Stimulated activated CD4-positive, alpha-beta T cell treated with anti-CD3 and anti-CD28 coated beads, Interleukin-1b, Interleukin-23, amount 100 ng/mL, for 48 hours (primary cell): Measurements from ENCODE around the gene HDAC4.

Experiments
- DNase-seq: peaks from one replicate; pipeline ENCODE4 v3.0.0-alpha.2; 2020

The HDAC4 gene

DNA sequence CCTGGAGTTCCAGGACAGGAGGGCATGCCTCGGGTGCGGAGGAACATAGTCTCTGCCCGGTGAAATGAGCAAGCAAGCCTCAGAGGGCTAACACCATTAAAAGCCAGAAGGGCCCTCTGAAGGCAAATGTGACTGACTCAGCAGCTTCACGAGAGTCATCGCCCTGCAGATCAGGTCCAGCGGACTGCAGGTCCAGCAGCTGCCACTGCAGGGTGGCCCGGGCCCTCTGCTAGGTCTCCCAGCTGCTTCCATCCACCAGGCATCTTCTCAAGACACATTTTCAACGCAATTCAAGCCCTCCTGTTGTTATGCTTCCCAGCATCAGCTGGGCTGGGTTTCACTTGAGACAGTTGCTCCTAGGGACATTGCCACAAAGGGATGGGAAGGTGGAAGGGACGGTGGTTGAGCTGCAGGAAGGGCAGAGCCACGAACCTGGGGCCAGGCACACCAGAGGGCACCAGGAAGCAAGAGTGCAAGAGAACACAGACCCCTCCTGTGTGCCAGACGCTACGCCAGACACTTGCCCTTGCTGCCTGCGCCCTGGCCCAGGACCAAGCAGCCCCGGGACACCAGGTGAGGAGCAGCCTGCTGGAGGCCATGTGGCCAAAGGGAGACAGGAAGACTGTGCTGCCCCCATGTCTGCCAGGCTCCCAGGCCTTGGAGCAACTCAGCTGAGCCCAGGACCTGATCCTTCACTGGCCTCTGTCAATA lies 173.0 kb downstream of the HDAC4 start:
- no peak for DNase-seq

DNA sequence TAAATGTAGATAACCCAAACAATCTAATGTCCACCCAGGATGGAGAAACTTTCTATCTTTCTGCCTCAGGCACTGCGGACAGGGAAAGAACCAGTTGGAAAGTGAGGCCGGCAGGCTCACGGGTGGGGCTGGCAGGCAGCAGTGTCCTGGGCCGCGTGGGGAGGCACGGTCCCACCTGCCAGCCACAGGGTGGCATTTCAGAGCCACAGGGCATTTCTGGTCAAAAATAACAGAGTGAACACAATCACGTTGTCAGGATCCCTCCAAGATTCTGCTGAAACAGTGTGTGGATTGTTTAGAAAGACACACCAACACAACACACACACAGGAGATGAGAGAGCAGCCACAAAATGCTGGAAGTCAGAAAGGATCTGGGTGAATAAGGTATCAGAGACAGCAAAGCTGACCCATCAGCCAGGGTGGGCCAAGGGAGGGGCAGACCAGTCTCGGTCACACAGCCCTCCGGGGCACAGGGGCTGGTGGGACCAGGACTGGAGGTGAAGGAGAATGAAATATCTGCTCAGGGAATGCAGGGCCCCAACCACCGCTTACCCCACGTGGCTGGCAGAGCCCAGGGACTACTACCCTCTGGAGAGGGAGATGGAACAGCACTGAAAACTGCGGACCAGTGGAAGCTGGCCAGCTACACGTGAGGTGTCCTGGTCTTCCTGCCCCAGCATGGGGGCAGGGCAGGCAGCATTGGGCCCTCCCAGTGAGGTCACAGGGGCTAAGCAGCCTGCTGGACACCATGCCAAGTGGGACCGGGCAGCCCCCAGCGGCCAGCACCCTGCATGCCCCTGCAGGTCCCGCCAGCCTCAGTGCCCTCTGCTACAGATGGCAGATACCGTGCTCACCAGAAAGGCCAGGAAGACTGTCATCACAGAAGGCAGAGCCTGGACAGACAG lies 173.9 kb downstream of the HDAC4 start:
- DNase-seq, result no peak

DNA sequence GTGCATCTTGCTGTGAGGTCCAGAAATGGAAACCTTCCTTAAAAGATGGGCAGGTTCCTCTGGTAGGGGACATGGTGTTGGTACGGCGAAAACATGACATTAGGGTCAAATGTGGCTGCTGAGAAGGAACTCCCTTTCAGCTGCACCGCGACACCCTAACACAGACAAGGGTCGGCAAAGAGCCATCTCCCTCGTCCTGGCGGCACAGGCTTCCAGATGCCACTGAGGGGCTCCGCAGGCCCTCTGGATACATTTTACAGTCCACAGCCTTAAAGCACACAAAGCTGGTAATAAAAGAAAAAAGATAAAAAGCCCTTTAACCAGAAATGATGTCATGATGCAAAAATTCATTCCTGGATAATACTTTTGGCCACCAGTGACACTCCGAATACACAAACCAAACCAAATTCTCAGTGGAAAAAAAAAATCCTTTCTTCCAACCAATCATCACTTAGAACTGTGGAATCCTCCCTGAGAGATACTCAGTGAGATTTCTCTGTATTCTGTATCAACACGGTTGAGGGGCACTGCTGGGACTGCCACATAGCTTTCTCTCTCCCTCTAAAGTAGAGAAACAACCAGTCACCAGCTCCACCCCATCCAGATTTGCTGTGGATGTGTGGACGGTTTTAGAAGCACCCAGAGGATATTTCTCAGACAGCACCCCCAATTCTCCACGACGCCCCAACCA lies 174.8 kb downstream of the HDAC4 start:
- DNase-seq, result no peak

DNA sequence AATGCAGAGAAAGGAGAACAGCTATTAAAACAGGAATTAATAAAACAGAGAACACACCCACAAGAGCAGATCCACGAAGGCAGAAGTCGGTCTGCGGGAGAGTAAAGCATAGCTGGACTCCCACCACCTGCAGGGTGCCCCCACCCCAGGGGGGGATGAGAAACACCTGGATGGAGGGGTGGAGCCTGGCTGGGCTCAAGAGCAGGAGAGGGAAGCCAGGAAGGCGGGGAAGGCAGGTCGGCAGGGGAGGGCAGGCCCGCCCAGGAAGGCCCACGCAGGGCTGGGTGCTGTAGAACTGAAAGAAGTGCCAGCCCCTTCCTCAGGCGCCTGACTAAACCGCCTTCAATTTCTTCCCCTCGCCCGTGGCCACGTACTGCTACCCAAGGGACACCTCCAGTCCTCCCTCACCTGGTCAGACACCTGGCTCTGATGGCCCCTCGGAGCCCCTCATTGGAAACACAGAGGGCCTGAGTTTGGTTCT lies 175.4 kb downstream of the HDAC4 start:
- DNase-seq, result no peak

DNA sequence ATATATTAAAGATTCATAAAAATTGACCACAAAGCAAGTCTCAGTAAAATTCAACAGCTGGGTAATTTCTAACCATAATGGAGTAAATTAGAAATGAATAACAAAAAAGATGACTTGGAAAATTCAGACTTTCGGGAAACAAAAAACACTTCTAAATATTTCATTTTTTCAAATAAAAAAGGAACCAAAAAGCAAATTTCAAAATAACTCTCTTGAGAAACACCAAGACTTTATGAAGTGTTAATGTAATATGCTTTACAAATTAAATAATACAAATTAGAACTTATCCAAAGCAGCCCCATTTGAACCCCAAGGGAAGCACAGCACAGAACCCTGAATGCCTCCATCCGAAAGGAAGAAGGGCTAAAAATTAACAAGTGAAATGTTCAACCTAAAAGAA lies 175.9 kb downstream of the HDAC4 start:
- DNase-seq, result no peak

DNA sequence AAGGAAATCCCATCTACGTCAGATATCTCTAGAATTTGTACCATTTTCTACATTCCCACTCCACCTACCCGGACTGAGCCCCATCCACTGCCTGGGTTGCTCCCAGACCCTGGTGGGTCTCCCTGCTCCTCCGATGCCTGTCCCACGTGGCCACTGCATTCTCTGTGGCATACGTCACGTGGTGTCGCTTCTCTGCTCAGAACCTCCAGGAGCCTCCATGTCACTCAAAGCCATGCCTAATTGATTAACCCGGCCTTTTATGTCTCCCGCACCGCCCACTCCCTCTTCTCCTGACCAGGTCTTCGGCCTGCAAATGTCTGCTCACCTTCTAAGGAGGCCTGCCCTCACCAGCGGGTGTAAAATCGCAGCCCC lies 176.6 kb downstream of the HDAC4 start:
- no peak for DNase-seq

DNA sequence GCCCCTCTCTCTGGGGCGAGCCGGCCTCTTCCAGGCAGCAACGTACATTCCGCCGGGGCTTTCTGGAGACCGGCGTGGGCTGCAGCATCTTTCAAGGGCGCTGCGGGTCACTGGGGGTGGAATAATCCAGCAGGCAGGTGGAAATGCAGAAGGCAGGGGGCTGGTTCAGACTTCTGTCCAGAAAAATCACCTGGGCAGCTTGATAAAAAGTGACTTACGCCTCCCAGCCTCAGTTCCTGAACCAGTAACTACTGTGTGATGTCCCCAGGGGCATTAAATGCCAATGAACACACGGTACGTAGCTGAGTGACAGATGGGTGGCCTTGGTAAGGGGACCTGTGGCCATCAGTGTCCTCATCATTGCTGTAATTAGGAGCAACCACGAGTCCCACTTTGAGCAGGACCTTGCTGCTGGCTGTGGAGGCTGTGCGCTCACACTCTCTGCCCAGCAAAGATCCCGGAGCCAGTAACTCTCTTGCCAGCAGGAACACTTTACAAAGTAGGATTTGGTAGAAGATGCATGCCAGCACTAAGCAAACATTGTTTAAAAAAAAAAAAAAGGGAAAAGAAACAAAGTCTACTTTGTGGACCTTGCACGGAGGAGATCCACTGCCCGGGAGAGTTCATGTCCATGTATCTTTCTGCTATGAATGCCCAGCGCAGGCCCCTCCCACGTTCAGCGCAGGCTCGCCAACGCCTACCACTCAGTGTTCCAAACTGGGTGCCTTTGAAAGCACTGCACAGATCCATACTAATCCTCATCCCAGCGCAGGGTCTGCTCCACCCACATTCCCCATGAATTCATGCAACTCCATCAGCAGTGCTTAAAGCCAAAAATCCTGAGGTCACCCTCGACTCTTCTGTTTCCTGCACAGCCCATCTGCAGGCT lies 177.3 kb downstream of the HDAC4 start:
- no peak for DNase-seq

DNA sequence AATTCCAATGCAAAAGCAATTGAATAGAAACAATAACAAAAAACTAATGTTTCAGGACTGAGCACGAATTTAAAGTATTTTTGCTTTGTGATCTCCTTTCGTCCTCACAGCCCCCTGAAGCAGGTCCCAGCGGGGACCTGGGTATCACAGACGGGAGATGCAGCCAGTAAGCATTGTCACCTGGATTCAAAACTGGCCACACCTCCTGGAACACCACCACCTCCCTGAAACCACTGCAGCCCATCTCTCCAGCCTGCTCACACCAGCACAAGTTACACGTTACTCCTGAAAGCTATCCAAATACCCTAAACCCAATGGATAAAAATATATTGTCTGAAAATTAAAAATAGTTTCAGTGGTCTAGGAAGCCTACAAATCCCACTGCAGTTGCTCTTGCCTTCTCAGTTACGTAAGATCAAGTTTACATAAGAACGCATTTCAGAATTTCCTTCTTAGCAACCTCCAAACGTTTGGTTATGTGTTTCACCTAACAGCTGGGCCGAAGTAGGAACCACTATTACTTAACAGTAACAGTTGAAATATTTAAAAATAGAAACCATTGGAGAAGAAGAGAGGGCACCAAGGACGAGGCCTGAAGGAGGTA lies 178.0 kb downstream of the HDAC4 start:
- no peak for DNase-seq

DNA sequence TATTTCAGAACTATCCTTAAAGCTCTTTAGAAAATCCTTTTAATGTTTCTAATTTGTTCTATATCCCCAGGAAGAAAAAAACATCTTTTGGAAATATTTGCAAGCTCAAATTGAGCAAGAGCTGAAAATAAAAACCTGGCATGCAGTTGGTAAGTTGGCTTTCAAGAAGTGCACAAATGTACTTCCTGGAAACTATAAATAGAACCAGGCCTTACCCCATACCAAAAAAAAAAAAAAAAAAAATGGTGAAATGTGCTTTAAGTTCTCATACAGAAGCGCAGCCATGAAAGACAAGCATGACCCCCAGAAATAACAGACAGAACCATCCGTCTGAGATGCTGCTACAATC lies 178.5 kb downstream of the HDAC4 start:
- DNase-seq, result no peak

DNA sequence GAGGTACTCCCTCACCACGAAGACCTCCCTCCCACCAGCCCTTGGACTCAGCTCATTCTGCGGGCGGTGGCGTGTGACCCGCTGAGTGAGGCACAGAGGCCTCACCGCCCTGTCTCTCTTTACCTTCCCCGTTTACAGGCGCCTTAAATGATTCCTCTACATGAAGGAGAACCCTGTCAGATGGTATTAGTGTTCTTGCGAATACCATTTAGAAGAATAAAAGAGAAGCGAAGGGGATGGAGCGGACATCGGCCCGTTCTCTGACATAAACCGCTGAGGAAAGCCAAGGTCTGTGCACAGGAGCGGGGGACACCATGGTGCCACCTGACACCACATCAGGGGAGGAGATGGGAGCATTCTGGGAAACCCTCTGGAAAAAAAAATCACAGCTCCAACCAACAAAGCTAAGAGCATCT lies 179.8 kb downstream of the HDAC4 start:
- no peak for DNase-seq

DNA sequence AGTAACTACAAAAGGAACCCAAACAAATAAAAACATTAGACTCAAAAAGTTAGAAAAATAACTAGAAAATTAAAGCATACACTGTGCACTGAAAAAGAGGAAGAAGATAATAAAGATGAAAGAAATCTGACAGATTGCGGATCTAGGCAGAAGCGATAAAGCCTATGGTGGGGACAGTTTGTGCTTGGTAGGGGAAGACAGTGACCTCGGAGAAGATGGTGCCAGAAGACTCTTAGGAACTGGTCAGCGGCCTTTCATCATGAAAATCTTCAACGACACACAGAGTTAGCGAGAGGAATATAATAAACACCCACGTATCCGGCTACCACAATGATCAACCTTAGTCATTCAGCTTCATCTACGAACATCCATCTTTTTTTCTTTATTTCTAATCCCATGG lies 180.5 kb downstream of the HDAC4 start:
- no peak for DNase-seq

DNA sequence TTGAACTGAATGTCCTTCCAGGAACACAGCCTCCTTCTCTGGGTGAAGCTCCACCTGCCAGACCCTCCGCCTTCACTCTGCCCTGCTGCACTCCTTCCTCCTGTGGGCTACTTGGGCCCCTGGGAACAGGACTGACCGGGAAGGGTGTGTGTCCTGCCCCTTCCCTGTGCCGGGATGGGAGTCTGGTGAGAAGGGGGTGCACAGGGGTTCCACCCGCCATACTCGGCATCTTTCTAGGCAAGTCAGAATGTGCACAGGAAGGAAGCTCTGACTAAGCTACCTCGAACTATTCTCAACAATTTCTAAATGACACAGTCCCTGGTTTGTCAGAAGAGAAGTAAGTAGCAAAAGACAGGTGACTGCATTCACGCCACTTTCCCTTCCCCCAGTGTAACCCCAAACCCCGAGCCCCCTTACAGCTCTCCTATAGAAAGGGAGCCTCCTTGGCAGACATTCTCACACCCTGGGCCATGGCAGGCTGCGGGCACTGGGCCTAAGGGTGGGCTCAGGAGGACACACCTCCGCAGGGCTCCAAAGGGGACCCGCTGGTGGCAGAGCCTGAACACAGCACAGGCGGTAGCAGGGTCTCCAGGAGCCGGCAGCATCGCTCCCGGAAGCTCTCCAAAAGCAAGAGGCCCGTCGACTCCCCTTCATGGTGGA lies 184.1 kb downstream of the HDAC4 start:
- peak; percentile 50 for DNase-seq

DNA sequence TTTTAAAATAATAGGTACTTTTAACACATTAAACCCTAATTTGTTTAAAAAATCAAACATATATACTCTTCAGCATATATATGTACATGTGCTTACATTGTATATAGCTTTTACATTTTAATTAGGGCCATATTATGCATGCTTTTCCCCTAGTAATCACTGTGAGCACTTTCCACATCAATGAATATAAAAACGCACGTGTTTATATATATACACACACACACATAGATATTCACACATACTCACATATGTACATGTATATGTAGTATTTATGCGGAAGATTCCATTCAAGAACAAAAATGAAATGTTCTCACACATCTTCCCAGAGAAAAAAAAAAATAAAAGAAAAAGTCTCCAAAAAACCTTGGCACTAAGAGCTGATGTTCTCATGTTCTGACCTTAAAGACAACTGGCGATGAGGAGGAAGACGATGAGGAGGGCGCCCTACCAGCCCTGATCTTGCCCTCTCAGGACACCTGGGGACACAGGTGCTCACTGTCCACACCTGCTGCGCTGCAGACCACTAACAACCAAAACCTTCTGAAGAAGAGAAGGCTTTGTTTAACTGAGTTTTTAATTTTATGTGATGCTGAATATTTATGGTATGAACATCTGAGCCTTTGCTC lies 184.7 kb downstream of the HDAC4 start:
- no peak for DNase-seq

DNA sequence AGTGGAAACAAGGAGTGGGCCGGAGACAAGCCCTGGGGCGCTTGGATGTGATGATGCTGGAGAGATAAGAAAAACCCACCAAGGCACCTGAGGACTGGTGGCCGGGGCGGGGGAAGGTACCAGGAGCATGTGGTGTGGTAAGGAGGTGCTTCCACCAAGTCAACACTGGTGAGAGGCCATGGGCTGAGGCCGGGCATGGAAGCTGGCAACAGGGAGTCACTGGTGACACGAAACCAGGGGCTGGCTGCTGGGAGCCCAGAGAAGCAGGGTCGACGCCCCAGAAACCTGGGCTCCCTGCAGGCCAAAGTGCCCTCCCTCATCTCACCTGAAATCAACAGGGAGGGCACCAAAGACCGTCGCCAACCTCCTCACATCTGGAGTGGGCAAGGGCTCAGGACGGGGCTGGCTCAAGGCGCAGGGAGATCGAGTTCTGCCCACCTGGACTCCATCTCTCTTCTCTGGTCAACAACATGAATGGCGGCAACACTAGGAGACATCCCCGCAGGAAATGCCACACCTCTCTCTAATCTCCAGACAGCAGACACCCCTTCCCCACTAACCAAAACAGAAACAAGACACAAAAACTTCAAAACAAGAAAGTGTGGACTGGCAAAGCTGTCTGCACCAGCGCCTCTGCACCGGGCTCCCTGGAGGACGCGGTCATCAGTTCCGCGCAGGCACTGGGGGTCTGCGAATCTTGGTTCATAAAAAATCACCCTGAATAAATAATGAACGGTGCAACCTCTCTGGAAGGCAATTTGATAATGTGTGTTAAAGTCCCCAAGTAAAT lies 185.5 kb downstream of the HDAC4 start:
- no peak for DNase-seq

DNA sequence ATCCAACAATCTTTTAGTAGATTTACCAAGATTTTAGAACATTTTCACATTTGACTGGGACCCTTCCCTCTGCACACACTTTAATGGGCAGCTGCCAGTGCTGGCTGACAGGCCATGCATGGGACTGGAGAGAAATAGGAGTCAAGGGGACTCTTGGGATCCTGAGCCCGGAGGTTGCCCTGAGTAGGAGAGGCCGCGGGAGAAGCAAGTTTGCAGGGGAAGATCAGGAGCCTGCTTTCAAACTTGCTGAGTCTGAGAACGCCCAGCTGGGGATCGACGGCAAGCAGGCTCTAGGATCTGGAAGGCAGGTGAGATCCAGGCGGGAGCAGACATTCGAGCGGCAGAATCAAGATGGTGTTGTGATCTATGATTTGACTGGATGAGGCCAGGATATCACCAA lies 186.1 kb downstream of the HDAC4 start:
- DNase-seq, result no peak

DNA sequence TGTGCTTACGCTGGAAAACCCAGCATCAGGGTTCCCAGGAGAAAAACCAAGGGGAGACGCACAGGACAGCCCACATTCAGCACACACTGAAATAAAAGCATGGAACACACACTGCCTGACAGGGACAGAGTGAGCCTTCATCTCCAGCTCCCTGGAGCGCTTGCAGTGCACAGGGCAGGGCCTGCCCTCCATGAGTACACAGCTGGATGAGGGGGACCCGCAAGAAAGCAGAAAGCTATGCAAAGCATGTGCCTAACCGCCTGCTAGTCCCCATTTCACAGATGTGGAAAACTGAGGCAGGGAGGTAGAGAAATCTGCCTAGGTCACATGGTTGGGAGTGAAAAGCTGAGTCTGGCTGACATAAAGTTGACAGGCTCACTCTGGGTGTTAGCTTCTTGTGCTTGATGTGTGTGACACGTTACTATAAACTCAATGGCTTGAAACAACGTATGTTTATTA lies 187.1 kb downstream of the HDAC4 start:
- no peak for DNase-seq

DNA sequence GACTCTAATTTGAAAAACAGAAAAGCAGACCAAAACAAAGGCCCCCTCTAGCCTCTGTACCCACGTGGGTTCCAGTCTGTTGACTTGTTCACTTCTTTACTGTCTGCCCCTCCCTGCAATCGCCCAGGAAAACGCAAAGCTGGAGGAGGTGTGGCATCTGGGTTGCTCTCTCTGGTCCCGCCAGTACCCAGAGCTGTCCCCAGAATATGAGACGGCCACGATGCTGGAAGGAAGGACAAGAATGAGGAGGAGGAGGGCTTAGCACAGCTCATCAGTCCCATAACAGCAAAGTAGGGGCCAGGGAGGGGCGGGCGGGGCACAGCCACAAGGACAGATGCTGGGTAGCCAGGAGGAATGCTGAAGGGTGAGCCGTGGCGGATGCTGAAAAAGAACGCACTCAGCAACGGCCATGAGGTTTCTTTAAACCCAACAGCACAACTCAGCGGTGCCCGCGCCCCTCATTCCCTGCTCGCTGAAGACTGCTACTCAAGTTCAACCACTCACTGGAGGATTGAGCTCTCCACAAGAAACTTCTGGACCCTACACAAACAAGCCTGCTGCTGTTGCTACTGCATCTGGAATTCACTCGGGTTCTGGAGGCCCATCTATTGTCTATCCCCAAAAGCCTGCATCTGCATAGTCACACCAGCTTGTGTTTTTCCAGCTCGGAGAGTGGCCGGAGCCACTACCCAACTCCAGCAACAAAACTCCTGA lies 187.7 kb downstream of the HDAC4 start:
- DNase-seq, result no peak

DNA sequence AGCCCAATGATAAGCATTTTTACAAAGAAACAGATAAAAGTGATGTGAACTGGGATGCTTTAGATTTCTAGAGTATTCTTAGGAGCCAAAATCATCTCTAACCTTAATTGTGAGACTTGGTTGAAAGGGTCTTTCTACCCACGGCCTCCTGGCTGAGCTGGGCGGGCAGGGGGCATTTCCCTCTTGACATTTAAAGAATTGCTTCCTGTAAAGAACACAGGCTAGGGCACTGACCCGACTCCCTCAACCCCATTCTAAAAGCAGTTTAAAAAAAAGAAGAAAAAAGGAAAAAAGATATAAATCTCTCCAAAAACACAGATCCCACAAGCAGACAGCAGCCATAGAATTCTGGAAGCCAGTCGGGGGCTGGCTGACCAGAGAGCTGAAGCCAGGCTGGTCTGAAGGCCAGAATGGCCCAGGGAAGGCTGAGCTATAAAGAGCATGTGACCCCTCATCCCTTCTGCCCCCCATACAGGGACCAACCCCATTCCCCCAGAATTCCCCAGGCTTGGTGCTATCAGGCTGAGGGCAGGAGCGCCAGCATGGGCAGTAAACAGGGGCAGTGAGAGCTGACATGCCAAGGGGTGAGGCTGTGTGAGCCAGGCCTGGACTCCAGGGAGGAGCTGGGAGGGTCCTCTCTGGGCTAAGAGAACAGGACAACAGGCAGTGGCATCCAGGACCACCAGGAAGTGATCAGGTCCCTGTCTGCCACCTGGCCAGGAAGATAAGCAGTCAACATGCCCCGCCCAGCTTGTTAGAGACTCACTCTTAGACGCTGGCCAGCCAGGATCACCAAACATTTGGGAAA lies 188.5 kb downstream of the HDAC4 start:
- no peak for DNase-seq
